Epithelial cell of proximal tubule (primary cell): ENCODE measurements around the gene ELN. TPM values are rescaled to one million over a fixed set of nuclear protein-coding genes. Genes with fewer than 3 reads are reported as not detected.

Experiments
- DNase-seq: peaks from one replicate; pipeline ENCODE4 v3.0.0-alpha.2; 2011; ENCODE audit warnings: low read depth
- H3K4me3 ChIP-seq: 2 replicates; pipeline ENCODE4 v1.5.1; 2011; ENCODE audit warnings: low read depth, mild to moderate bottlenecking, low read length
- CTCF ChIP-seq: conservative IDR thresholded peaks from 2 replicates; pipeline ENCODE4 v1.5.1; 2012; ENCODE audit warnings: low read depth, mild to moderate bottlenecking, low read length
- total RNA-seq: library from RNA; depleted of rRNA; stranded (reverse); fragments of >200 nt; gene quantifications from 2 replicates; pipeline ENCODE4 v1.2.3, GENCODE V29; 2015

Gene ELN
- total RNA-seq, 1 donor from 2014 or later = 0.12 TPM

GRCh38 chr7:74059681-74060588, 32.0 kb downstream of the ELN start:
- no peak for DNase-seq
- no peak overlapping the region for H3K4me3 ChIP-seq
- peak; percentile 42 for TF ChIP-seq CTCF

GRCh38 chr7:74061840-74062539, 34.0 kb downstream of the ELN start:
- TF ChIP-seq CTCF = no peak
- DNase-seq = peak; percentile 66
- H3K4me3 ChIP-seq = peak overlapping the region; percentile 53

GRCh38 chr7:74063223-74063641, 35.3 kb downstream of the ELN start:
- no peak for DNase-seq
- TF ChIP-seq CTCF = no peak
- H3K4me3 ChIP-seq = no peak overlapping the region

- no peak for TF ChIP-seq CTCF
- no peak for DNase-seq
- H3K4me3 ChIP-seq = no peak overlapping the region
Measured at GRCh38 chr7:74063646-74064045, 35.7 kb downstream of the ELN start.

GRCh38 chr7:74064696-74065095, 36.7 kb downstream of the ELN start:
- no peak overlapping the region for H3K4me3 ChIP-seq
- no peak for DNase-seq
- TF ChIP-seq CTCF = no peak

- H3K4me3 ChIP-seq = no peak overlapping the region
- TF ChIP-seq CTCF = no peak
- DNase-seq = no peak
Measured at GRCh38 chr7:74066626-74067025, 38.7 kb downstream of the ELN start.
